ENCODE measurements around the gene CHGA. TPM values are rescaled to one million over a fixed set of nuclear protein-coding genes. Genes with fewer than 3 reads are reported as not detected.

CHGA gene
- total and polyA plus RNA-seq, 2 of the 13 experiments (the other 11 are each of a cell fraction or from before 2014, with no cell fraction given), result not detected

DNA sequence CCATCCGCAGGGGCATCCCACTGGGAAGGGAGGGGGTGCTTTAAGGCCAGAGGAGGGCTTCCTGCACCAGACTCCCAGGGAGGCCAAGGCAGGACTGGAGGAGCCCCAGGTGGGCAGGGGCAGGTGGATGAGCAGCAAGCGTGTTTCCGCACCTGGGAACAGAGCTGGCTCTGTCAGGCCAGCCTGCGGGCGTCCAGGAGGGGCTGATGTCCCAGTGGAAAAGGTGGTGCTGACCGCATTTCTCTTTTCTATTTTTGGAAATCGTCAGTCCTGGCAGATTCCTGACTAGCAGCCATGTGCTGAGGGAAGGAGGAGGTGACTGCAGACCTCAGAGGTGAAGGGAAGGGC, 27.2 kb downstream of the CHGA start:
- in situ Hi-C loops (cut with HindIII; ENCODE audit: extremely low pct_ligation_motif_present, low pct_unique_long_range_greater_than_20kb), result loop anchor here (5.0 to 10.0 kb wide), 2 partner anchors 165 to 187 kb away; partner anchors contain the start of gene ITPK1
- Histone ChIP-seq H3K4me2 (ENCODE audit: low read depth, low read length) (no peak overlapping the region), H3K79me2 (ENCODE audit: insufficient read depth, low read length) (no peaks in the 10 kb centered on the region), H3K4me1 (ENCODE audit: insufficient read depth, low read length) (no peaks in the 10 kb centered on the region), H4K20me1 (ENCODE audit: insufficient read depth, low read length) (no peaks in the 10 kb centered on the region), H3K27me3 (ENCODE audit: control insufficient read depth in 1 of 2, insufficient read depth in 2 of 2, low read length in 2 of 2) (no peaks in the 10 kb centered on the region; a peak in 1 of 5 replicates), H2AFZ (ENCODE audit: low read length) (no peak overlapping the region), H3K4me3 (replicated peaks in 1 of 3; ENCODE audit: insufficient read depth in 1 of 3, low read depth in 2 of 3, low read length in 3 of 3) (no peak overlapping the region), H3K36me3 (replicated peaks in 1 of 2; ENCODE audit: control insufficient read depth in 1 of 2, insufficient read depth in 2 of 2, low read length in 2 of 2) (peaks cover 7 to 13% of the 10 kb centered on the region in 2 experiments; a peak in 1 of 5 replicates), H3K9me3 (ENCODE audit: low read length) (no peaks in the 10 kb centered on the region), H3K9ac (ENCODE audit: insufficient read depth, low read depth, low read length) (no peak overlapping the region), H3K27ac (ENCODE audit: extremely low read length, insufficient read depth, low read length) (no peak overlapping the region)
- no peak for FAIRE-seq
- ATAC-seq, result no peak
- intact Hi-C loops (cut with micrococcal nuclease; ENCODE audit: unreplicated experiment), result no loop called here
- CTCF ChIA-PET (ENCODE audit: low intra/inter-chr PET ratio, low total read pairs), result no interaction called here
- no peak for DNase-seq (ENCODE audit: low spot score)
- POLR2A ChIA-PET, result no interaction called here
- 100% methylated on average over 6 of the region's 7 CpGs for WGBS (ENCODE audit: low lambda C conversion rate)
- TF ChIP-seq RARA (CRISPR knock-in tag; IDR thresholded peaks at IDR 0.05) (no peak), ZNF350 (CRISPR knock-in tag; IDR thresholded peaks at IDR 0.05; ENCODE audit: borderline replicate concordance, low read depth) (no peak), ZNF484 (CRISPR knock-in tag; IDR thresholded peaks at IDR 0.05; ENCODE audit: borderline replicate concordance, low read depth) (no peak)
- TF ChIP-seq, protein P1, sequence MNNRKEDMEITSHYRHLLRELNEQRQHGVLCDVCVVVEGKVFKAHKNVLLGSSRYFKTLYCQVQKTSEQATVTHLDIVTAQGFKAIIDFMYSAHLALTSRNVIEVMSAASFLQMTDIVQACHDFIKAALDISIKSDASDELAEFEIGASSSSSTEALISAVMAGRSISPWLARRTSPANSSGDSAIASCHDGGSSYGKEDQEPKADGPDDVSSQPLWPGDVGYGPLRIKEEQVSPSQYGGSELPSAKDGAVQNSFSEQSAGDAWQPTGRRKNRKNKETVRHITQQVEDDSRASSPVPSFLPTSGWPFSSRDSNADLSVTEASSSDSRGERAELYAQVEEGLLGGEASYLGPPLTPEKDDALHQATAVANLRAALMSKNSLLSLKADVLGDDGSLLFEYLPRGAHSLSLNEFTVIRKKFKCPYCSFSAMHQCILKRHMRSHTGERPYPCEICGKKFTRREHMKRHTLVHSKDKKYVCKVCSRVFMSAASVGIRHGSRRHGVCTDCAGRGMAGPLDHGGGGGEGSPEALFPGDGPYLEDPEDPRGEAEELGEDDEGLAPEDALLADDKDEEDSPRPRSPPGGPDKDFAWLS (CRISPR knock-in tag; IDR thresholded peaks at IDR 0.05; ENCODE audit: borderline replicate concordance), result no peak
- no TSS peak for BruUV-seq (replicated peaks)

DNA sequence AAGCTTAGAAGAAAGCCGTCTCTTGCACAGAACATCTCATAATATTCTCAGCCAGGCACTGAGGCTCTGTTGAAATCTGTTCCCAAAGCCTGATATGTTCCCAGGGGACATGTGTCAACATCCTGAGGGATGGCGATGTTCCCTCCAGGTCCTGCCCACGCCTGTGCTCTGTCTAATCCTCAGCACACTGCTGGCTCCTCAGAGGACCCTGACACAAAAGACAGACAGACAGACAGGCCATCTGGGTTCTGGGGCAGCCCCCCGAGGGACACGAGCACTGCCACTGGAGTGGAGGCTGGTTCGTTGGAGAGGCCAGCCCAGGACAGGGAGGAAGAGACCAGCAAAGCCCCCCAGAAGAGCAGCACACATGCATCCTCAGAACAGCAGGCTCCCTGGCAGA, 27.8 kb downstream of the CHGA start:
- no peak for ATAC-seq
- WGBS (ENCODE audit: low lambda C conversion rate), result 82% methylated on average over 3 of the region's 6 CpGs
- DNase-seq (ENCODE audit: low spot score), result no peak
- Histone ChIP-seq H3K4me2 (ENCODE audit: low read depth, low read length) (no peak overlapping the region), H3K4me1 (ENCODE audit: insufficient read depth, low read length) (no peaks in the 10 kb centered on the region), H3K9ac (ENCODE audit: insufficient read depth, low read depth, low read length) (no peak overlapping the region), H3K36me3 (replicated peaks in 1 of 2; ENCODE audit: control insufficient read depth in 1 of 2, insufficient read depth in 2 of 2, low read length in 2 of 2) (peaks cover 7 to 13% of the 10 kb centered on the region in 2 experiments; a peak in 1 of 5 replicates), H2AFZ (ENCODE audit: low read length) (no peak overlapping the region), H3K9me3 (ENCODE audit: low read length) (no peaks in the 10 kb centered on the region), H3K27me3 (ENCODE audit: control insufficient read depth in 1 of 2, insufficient read depth in 2 of 2, low read length in 2 of 2) (no peaks in the 10 kb centered on the region; a peak in 1 of 5 replicates), H3K4me3 (replicated peaks in 1 of 3; ENCODE audit: insufficient read depth in 1 of 3, low read depth in 2 of 3, low read length in 3 of 3) (no peak overlapping the region), H3K27ac (ENCODE audit: extremely low read length, insufficient read depth, low read length) (no peak overlapping the region), H3K79me2 (ENCODE audit: insufficient read depth, low read length) (no peaks in the 10 kb centered on the region), H4K20me1 (ENCODE audit: insufficient read depth, low read length) (no peaks in the 10 kb centered on the region)
- FAIRE-seq, result no peak
- ChIA-PET CTCF (ENCODE audit: low intra/inter-chr PET ratio, low total read pairs) (no interaction called here), POLR2A (no interaction called here)
- intact Hi-C loops (cut with micrococcal nuclease; ENCODE audit: unreplicated experiment) (no loop called here), in situ Hi-C loops (cut with HindIII; ENCODE audit: extremely low pct_ligation_motif_present, low pct_unique_long_range_greater_than_20kb) (loop anchor here (5.0 to 10.0 kb wide), 2 partner anchors 164 to 187 kb away; partner anchors contain the start of gene ITPK1)
- BruUV-seq (replicated peaks), result no TSS peak
- TF ChIP-seq MIER3 (CRISPR knock-in tag; IDR thresholded peaks at IDR 0.05; ENCODE audit: borderline replicate concordance) (no peak), ZNF326 (CRISPR knock-in tag; IDR thresholded peaks at IDR 0.05; ENCODE audit: borderline replicate concordance) (no peak), ZNF777 (CRISPR knock-in tag; IDR thresholded peaks at IDR 0.05) (no peak), TEAD2 (CRISPR knock-in tag; IDR thresholded peaks at IDR 0.05) (no peak), ZNF124 (CRISPR knock-in tag; IDR thresholded peaks at IDR 0.05) (no peak), ZNF788 (CRISPR knock-in tag; IDR thresholded peaks at IDR 0.05; ENCODE audit: borderline replicate concordance) (no peak), GTF2F1 (IDR thresholded peaks at IDR 0.05; ENCODE audit: low read length) (no peak), KMT2B (CRISPR knock-in tag; IDR thresholded peaks at IDR 0.05) (no peak)
- TF ChIP-seq, protein P2, sequence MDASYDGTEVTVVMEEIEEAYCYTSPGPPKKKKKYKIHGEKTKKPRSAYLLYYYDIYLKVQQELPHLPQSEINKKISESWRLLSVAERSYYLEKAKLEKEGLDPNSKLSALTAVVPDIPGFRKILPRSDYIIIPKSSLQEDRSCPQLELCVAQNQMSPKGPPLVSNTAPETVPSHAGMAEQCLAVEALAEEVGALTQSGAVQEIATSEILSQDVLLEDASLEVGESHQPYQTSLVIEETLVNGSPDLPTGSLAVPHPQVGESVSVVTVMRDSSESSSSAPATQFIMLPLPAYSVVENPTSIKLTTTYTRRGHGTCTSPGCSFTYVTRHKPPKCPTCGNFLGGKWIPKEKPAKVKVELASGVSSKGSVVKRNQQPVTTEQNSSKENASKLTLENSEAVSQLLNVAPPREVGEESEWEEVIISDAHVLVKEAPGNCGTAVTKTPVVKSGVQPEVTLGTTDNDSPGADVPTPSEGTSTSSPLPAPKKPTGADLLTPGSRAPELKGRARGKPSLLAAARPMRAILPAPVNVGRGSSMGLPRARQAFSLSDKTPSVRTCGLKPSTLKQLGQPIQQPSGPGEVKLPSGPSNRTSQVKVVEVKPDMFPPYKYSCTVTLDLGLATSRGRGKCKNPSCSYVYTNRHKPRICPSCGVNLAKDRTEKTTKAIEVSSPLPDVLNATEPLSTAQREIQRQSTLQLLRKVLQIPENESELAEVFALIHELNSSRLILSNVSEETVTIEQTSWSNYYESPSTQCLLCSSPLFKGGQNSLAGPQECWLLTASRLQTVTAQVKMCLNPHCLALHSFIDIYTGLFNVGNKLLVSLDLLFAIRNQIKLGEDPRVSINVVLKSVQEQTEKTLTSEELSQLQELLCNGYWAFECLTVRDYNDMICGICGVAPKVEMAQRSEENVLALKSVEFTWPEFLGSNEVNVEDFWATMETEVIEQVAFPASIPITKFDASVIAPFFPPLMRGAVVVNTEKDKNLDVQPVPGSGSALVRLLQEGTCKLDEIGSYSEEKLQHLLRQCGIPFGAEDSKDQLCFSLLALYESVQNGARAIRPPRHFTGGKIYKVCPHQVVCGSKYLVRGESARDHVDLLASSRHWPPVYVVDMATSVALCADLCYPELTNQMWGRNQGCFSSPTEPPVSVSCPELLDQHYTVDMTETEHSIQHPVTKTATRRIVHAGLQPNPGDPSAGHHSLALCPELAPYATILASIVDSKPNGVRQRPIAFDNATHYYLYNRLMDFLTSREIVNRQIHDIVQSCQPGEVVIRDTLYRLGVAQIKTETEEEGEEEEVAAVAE (CRISPR knock-in tag; IDR thresholded peaks at IDR 0.05; ENCODE audit: borderline replicate concordance), result no peak
